DND-41 (cell line): ENCODE results near the gene GARS1.

Experiments used
- EZH2 ChIP-seq: IDR thresholded peaks from 3 replicates; pipeline ENCODE4 v1.6.1; 2012; ENCODE audit warnings: borderline replicate concordance, low read depth, mild to moderate bottlenecking, moderate library complexity, low read length, inconsistent platforms; ENCODE audit not compliant: severe bottlenecking
- TF ChIP-seq, protein P1 (sequence below): IDR thresholded peaks from 2 replicates; pipeline ENCODE4 v1.5.1; 2012; ENCODE audit warnings: borderline replicate concordance, low read length, moderate library complexity, mild to moderate bottlenecking; ENCODE audit not compliant: poor library complexity, severe bottlenecking; ENCODE audit errors: extremely low read depth

DNA sequence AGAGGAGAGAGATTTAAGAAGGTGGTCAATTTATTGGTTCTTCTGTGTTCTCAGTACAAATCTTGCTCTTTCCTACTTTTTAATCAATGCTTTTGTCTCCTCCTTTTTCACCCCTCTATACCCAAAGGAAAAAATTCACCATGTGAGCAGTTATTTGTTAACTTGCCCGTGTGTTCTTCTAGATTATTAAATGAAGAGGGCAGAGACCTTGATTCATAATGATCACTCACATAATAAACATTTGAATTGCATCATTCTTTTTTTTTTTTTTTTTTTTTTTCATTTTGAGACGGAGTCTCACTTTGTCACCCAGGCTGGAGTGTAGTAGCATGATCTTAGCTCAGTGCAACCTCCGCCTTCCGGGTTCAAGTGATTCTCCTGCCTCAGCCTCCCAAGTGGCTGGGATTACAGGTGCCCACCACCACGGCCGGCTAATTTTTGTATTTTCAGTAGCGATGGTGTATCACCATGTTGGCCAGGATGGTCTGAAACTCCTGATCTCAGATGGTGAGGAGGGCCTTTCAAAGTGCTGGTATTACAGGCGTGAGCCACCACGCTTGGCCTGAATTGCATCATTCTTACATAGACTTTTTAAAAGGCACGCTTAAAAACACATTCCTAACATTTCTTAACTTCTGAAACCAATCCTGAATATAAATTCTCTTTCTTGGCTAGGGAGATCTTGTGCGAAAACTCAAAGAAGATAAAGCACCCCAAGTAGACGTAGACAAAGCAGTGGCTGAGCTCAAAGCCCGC lies 3.6 kb downstream of the GARS1 start:
- TF ChIP-seq, protein P1, sequence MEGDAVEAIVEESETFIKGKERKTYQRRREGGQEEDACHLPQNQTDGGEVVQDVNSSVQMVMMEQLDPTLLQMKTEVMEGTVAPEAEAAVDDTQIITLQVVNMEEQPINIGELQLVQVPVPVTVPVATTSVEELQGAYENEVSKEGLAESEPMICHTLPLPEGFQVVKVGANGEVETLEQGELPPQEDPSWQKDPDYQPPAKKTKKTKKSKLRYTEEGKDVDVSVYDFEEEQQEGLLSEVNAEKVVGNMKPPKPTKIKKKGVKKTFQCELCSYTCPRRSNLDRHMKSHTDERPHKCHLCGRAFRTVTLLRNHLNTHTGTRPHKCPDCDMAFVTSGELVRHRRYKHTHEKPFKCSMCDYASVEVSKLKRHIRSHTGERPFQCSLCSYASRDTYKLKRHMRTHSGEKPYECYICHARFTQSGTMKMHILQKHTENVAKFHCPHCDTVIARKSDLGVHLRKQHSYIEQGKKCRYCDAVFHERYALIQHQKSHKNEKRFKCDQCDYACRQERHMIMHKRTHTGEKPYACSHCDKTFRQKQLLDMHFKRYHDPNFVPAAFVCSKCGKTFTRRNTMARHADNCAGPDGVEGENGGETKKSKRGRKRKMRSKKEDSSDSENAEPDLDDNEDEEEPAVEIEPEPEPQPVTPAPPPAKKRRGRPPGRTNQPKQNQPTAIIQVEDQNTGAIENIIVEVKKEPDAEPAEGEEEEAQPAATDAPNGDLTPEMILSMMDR: no peak
- no peak for TF ChIP-seq EZH2
